ENCODE data around the gene AFMID. TPM values are rescaled to one million over a fixed set of nuclear protein-coding genes. Genes with fewer than 3 reads are reported as not detected.
A peak's percentile ranks its signal among the peaks of the same experiment; 100 is the strongest.

AFMID gene
- total and polyA plus RNA-seq, 2 of the 8 experiments (the other 6 are each of a cell fraction or from before 2014, with no cell fraction given), result 49.0 to 53.0 TPM

DNA sequence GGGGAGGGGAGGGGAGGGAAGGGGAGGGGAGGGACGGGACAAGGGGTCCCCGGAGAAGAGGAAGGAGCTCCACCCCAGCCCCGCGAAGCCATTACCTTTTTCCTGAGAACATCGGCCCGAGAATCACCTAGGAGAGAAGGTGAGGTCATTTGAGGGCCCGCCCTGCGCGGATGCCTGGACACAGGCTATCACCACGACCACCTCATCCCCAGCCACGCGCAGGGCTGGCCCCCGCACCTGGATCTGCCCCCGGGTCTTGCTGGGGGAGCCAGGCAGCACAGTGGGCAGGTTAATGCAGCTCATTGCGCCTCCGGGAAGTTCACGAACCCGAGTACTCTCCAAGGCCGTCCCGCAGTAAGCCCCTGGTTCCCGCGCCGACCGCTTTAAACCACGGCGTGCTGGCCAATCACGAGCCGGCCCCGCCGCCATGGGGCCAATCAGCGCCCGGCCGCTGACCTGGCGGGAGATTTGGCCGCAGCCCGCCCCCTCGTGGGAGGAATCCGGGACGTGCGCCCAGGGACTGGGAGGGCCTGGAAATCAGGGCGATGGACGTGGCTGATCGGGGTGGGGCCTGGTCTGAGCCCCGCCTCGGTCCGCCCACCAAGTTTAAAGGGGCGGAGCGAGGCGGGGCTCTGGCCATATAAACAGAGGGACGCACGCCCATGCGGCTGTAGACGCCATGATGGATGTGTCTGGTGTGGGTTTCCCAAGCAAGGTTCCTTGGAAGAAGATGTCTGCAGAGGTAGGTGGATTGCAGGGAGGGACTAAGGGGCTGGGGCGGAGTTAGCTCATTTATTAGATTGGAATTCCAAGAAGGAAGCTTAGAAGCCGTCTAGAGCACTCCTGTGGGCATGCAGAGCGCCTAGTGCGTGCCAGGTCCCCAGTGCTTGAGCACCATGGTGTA is at the start of gene AFMID, which contains the start of gene TK1 (continued):
- no peak for TF ChIP-seq SIX5 (IDR thresholded peaks at IDR 0.05; ENCODE audit: low read depth, low read length)
- 0 out of 2 replicates have a peak, but pooled peaks have one; percentile 32 for TF ChIP-seq TCF12 (IDR thresholded peaks at IDR 0.05; ENCODE audit: low read depth, low read length)
- no peak for TF ChIP-seq HDAC2 (IDR thresholded peaks at IDR 0.05; ENCODE audit: borderline replicate concordance in 1 of 2, low read depth in 2 of 2, low read length in 2 of 2)

Measured in H1 (cell line).